ENCODE data around the gene EBF4.
"Not testable (repeated sequence)": the region's sequence is repeated elsewhere in the genome, so short reads cannot be mapped to it uniquely, and the experiment has no call there.

The EBF4 gene

GRCh38 chr20:2804852-2805688 lies 112.5 kb downstream of the EBF4 start:
- Histone ChIP-seq H3K4me1 (peaks cover 3% of the 10 kb centered on the region), H3K9ac (no peak overlapping the region), H3K4me3 (ENCODE audit: low read depth, low read length) (no peak overlapping the region), H3K79me2 (no peaks in the 10 kb centered on the region), H3K27ac (no peak overlapping the region), H3K4me2 (ENCODE audit: low read length) (no peak overlapping the region), H3K9me3 (ENCODE audit: control insufficient read depth, low read length) (no peaks in the 10 kb centered on the region), H3K36me3 (ENCODE audit: control insufficient read depth, insufficient read depth, low read length) (no peaks in the 10 kb centered on the region), H2AFZ (no peak overlapping the region), H3K27me3 (ENCODE audit: control insufficient read depth, insufficient read depth, low read length) (peaks cover 6% of the 10 kb centered on the region)
- TF ChIP-seq CTCF (IDR thresholded peaks at IDR 0.05) = no peak

- no peak overlapping the region for H3K4me2 ChIP-seq (ENCODE audit: low read length)
- H3K9ac ChIP-seq = no peak overlapping the region
- no peaks in the 10 kb centered on the region for H3K79me2 ChIP-seq
- no peak overlapping the region for H3K4me3 ChIP-seq (ENCODE audit: low read depth, low read length)
- no peak overlapping the region for H2AFZ ChIP-seq
- no peaks in the 10 kb centered on the region for H3K9me3 ChIP-seq (ENCODE audit: control insufficient read depth, low read length)
- peaks cover 4% of the 10 kb centered on the region for H3K27me3 ChIP-seq (ENCODE audit: control insufficient read depth, insufficient read depth, low read length)
- H3K36me3 ChIP-seq (ENCODE audit: control insufficient read depth, insufficient read depth, low read length) = no peaks in the 10 kb centered on the region
- peaks cover 3% of the 10 kb centered on the region for H3K4me1 ChIP-seq
- no peak for TF ChIP-seq CTCF (IDR thresholded peaks at IDR 0.05)
- H3K27ac ChIP-seq = no peak overlapping the region
Observed at GRCh38 chr20:2805689-2806350, 113.2 kb downstream of the EBF4 start.

- Histone ChIP-seq H3K27me3 (ENCODE audit: control insufficient read depth, insufficient read depth, low read length) (no peaks in the 10 kb centered on the region), H2AFZ (no peak overlapping the region)
Observed at GRCh38 chr20:2806351-2806701, 113.7 kb downstream of the EBF4 start.

GRCh38 chr20:2807019-2807418 lies 114.4 kb downstream of the EBF4 start:
- no peak overlapping the region for H3K27ac ChIP-seq
- H3K36me3 ChIP-seq (ENCODE audit: control insufficient read depth, insufficient read depth, low read length) = no peaks in the 10 kb centered on the region
- H3K4me2 ChIP-seq (ENCODE audit: low read length) = no peak overlapping the region
- no peaks in the 10 kb centered on the region for H3K9me3 ChIP-seq (ENCODE audit: control insufficient read depth, low read length)
- no peak overlapping the region for H2AFZ ChIP-seq
- no peak overlapping the region for H3K9ac ChIP-seq
- H3K4me1 ChIP-seq = peaks cover 3% of the 10 kb centered on the region
- TF ChIP-seq CTCF (IDR thresholded peaks at IDR 0.05) = no peak
- no peaks in the 10 kb centered on the region for H3K27me3 ChIP-seq (ENCODE audit: control insufficient read depth, insufficient read depth, low read length)
- H3K79me2 ChIP-seq = no peaks in the 10 kb centered on the region
- no peak overlapping the region for H3K4me3 ChIP-seq (ENCODE audit: low read depth, low read length)

More at GRCh38 chr20:2806351-2806701, 113.7 kb downstream of the EBF4 start:
- Histone ChIP-seq H3K4me1 (peaks cover 3% of the 10 kb centered on the region), H3K9ac (no peak overlapping the region), H3K4me3 (ENCODE audit: low read depth, low read length) (no peak overlapping the region), H3K4me2 (ENCODE audit: low read length) (no peak overlapping the region), H3K9me3 (ENCODE audit: control insufficient read depth, low read length) (no peaks in the 10 kb centered on the region), H3K27ac (no peak overlapping the region), H3K79me2 (no peaks in the 10 kb centered on the region), H3K36me3 (ENCODE audit: control insufficient read depth, insufficient read depth, low read length) (no peaks in the 10 kb centered on the region)
- no peak for TF ChIP-seq CTCF (IDR thresholded peaks at IDR 0.05)

- not testable (repeated sequence) for H2AFZ ChIP-seq; H3K4me2 ChIP-seq (ENCODE audit: low read length); H3K27ac ChIP-seq; H3K79me2 ChIP-seq; H3K36me3 ChIP-seq (ENCODE audit: control insufficient read depth, insufficient read depth, low read length); H3K27me3 ChIP-seq (ENCODE audit: control insufficient read depth, insufficient read depth, low read length); H3K4me3 ChIP-seq (ENCODE audit: low read depth, low read length); H3K4me1 ChIP-seq; H3K9ac ChIP-seq; H3K9me3 ChIP-seq (ENCODE audit: control insufficient read depth, low read length)
Observed at GRCh38 chr20:2807929-2808328, 115.3 kb downstream of the EBF4 start.
